ENCODE results near the gene CHST8. TPM values are rescaled to one million over a fixed set of nuclear protein-coding genes. Genes with fewer than 3 reads are reported as not detected.

Gene CHST8
- total and polyA plus RNA-seq, 9 donors = 0.48 to 2.5 (median 1.0) TPM; not detected in 1

- intact Hi-C loops (cut with DNase I) = no loop called here
Measured at GRCh38 chr19:33701565-33701964, 79.8 kb downstream of the CHST8 start.

GRCh38 chr19:33702606-33703437 lies 81.1 kb downstream of the CHST8 start:
- TF ChIP-seq EP300 (IDR thresholded peaks at IDR 0.05) = no peak
- TF ChIP-seq CTCF (IDR thresholded peaks at IDR 0.05) = no peak
- Histone ChIP-seq H3K4me1 (ENCODE audit: insufficient read depth) (no peaks in the 10 kb centered on the region), H3K9me3 (no peaks in the 10 kb centered on the region), H3K36me3 (no peaks in the 10 kb centered on the region), H3K27me3 (no peaks in the 10 kb centered on the region), H3K27ac (no peak overlapping the region), H3K4me3 (no peak overlapping the region)
- peak in 1 of 5 donors; percentile 17 for DNase-seq
- WGBS, 3 donors = 64 to 69% (median 69%) methylated on average over 19 to 21 of the region's 21 CpGs
- intact Hi-C loops (cut with DNase I) = no loop called here

More at GRCh38 chr19:33701565-33701964, 79.8 kb downstream of the CHST8 start:
- DNase-seq = no peak
- Histone ChIP-seq H3K9me3 (no peaks in the 10 kb centered on the region), H3K36me3 (no peaks in the 10 kb centered on the region), H3K4me1 (ENCODE audit: insufficient read depth) (no peaks in the 10 kb centered on the region), H3K27me3 (no peaks in the 10 kb centered on the region), H3K4me3 (no peak overlapping the region), H3K27ac (no peak overlapping the region)
- TF ChIP-seq EP300 (IDR thresholded peaks at IDR 0.05) (no peak), CTCF (IDR thresholded peaks at IDR 0.05) (no peak), POLR2A (IDR thresholded peaks at IDR 0.05) (no peak)
- WGBS, 3 donors = 61 to 71% (median 70%) methylated on average over 8 of the region's 8 CpGs

DNA sequence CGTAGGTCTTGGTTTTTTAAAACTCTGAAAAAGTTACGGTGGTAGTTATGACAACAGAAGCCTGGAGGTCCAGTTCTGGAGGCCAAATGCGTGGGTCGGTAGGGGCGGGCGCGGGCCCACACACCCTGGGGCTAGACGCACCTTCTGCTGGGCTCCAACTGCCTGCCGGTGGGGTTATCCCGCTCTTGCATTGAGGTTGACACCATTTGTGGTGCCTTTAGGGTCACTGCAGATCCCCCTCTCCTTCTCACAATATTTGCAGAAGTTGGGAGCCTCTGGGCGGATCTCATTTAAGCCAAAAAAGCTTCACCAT lies 81.6 kb downstream of the CHST8 start:
- H3K4me1 ChIP-seq (ENCODE audit: insufficient read depth) = no peaks in the 10 kb centered on the region
- no peak overlapping the region for H3K4me3 ChIP-seq
- TF ChIP-seq EP300 (IDR thresholded peaks at IDR 0.05) (no peak), POLR2A (IDR thresholded peaks at IDR 0.05) (no peak), CTCF (IDR thresholded peaks at IDR 0.05) (no peak)
- H3K9me3 ChIP-seq = no peaks in the 10 kb centered on the region
- no peak overlapping the region for H3K27ac ChIP-seq
- H3K36me3 ChIP-seq = no peaks in the 10 kb centered on the region
- no peak for DNase-seq
- 74 to 80% (median 79%) methylated on average over 11 of the region's 11 CpGs for WGBS, 3 donors
- intact Hi-C loops (cut with DNase I) = no loop called here
- no peaks in the 10 kb centered on the region for H3K27me3 ChIP-seq

GRCh38 chr19:33703821-33704220 lies 82.1 kb downstream of the CHST8 start:
- no peaks in the 10 kb centered on the region for H3K9me3 ChIP-seq
- 72 to 81% (median 75%) methylated on average over 8 of the region's 8 CpGs for WGBS, 3 donors
- no peak overlapping the region for H3K4me3 ChIP-seq
- intact Hi-C loops (cut with DNase I) = no loop called here
- TF ChIP-seq EP300 (IDR thresholded peaks at IDR 0.05) (no peak), POLR2A (IDR thresholded peaks at IDR 0.05) (no peak), CTCF (IDR thresholded peaks at IDR 0.05) (no peak)
- H3K4me1 ChIP-seq (ENCODE audit: insufficient read depth) = no peaks in the 10 kb centered on the region
- peak in 1 of 5 donors; percentile 7 for DNase-seq
- no peaks in the 10 kb centered on the region for H3K27me3 ChIP-seq
- H3K27ac ChIP-seq = no peak overlapping the region
- H3K36me3 ChIP-seq = no peaks in the 10 kb centered on the region
